GM19467 (cell line): ENCODE measurements around the gene FARP1.

Experiments
- ATAC-seq: cut with Tn5 transposase; IDR thresholded peaks from one replicate; pipeline ENCODE4 v1.9.1; 2021; ENCODE audit warnings: mild to moderate bottlenecking, moderate library complexity; ENCODE audit not compliant: unreplicated experiment

Gene FARP1

DNA sequence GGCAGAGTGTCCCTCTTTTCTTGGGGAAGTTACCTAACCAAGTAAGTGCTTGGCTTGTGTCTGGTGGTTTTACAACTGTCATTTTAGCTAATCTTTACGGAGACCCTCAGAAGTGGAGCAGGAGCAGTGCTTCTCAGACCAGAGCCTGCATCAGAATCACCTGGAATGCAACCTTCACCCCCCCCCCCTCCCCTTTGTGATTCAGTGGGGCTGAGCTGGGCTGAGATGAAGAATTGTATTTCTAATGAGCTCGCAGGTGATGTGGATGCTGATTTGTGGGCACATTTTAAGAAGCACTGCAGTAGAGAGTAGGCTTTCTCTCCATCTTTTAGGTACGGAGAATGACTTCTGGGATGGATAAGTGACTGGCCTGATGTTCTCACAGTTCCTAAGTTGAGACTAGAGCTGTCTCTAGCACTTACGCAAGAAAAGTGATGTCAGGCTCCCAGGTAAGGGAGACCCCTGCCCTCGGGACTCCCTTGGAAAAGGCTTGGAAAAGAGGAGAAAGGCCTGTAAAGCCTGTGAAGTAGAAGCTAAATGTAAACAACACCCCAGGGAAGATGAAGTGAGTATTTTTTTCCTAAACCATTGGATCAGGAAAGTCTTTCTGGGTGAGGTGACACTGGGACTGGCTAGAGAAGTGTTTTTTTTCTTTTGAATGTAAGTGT, 57.5 kb downstream of the FARP1 start:
- ATAC-seq = no peak

DNA sequence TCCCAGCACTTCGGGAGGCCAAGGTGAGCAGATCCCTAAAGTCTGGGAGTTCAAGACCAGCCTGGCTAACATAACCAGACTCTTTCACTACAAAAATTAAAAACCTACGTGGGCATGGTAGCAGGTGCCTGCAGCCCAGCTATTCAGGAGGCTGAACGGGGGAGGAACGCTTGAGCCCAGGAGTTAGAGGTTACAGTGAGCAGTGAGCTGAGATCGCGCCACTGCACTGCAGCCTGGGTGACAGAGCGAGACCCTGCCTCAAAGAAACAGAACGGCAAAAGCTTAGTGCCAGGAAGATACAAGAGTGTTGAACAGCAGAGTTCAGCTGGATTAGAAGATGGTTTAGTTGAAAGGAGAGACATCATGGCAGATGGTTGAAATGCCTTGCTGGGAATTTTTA, 58.3 kb downstream of the FARP1 start:
- no peak for ATAC-seq

DNA sequence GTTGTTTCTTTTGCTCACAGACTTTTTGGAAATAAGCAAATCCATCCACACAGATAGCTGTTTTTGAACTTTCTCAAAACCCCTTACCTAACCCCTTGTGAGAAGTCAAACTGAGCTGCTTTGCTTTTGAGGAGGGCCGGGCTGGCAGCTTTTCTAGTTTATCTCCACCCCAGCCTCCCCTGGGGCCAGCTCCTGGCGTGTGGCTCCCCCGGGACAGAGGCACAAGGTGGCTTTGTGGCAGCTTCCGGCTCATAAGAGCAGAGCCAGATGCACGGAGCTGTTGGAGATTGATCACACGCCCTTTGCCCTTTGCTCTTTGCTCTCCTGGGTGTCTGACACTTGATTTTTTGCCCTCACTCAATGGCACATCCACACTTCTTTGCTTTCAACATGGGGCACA, 59.1 kb downstream of the FARP1 start:
- ATAC-seq = no peak

DNA sequence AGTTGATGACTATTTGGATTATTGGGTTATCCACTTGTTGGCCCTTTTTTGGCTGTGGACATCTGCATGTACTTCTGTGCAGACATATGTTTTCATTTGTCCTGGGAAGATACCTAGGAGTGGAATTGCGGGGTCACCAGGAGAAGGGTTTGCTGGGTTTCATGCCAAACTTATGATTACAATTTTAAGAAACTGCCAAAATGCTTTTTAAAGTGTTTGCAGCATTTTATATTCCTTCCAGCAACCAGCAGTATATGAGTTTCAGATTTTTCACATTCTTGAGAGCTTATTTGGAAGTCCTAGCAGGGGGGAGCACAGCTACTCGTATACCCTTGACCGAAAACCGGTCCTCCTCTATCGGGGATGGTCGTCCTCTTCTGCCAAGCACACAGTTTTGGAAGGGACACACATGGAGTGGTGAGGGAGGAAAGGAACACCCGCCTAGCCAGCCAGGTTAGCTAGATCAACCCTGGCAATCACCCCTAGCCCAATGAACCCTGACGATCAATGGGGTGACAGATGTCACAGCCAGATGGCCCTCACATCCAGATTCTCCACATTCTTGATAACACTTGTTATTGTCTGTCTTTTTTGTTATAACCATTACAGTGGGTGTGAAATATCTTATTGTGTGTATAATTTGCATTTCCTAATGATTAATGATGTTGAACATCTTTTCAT, 60.9 kb downstream of the FARP1 start:
- no peak for ATAC-seq

DNA sequence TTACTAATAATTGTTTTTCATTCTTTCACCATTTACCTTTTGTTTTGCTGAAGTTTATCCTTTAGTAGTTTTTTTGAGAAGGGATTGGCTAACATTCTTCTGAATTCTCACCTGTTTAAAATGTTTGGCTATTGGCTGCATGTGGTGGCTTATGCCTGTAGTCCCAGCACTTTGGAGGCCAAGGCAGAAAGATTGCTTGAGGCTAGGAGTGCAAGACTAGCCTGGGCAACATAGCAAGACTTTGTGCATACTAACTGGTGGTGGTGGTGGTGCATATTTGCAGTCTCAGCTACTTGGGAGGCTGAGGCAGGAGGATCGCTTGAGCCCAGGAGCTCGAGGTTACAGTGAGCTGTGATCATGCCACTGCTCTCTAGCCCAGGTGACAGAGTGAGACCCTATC, 61.7 kb downstream of the FARP1 start:
- ATAC-seq = no peak

DNA sequence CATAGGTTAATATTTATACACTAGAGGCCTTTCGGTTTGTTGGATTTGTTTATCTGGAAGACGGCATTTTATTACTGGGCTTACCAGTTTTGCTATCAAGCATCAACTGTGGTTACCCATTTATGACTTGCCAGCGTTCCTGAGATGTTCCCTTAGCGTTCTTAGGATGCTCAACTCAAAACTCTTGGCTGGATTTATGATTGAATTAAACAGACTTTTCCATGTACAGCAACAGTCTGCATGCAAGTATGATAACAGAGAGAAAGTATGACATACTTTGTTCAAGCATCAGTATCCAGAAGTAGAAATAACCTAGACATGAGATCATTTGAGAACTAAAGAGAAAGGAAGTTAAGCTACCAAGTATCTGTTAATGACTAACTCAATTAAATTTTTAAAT, 64.1 kb downstream of the FARP1 start:
- no peak for ATAC-seq

DNA sequence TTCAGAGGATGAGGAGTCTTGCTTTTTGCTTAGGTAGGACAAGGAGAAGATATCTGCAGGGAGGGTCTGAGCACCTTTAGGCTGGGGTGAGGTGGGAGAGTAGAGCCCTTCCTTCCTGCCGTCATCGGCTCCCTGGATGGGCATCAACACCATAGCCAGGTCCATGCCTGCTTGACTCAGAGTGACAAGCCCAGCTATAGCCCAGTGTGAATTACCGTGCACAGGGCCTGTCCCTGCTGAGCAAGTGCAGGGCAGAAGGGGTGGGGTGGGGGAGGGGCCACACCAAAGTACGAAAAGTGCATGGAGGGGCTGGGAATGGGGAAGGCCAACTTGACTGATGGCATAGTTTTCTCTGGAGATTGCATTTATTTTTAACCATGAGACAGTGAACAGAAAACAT, 64.5 kb downstream of the FARP1 start:
- ATAC-seq = no peak

DNA sequence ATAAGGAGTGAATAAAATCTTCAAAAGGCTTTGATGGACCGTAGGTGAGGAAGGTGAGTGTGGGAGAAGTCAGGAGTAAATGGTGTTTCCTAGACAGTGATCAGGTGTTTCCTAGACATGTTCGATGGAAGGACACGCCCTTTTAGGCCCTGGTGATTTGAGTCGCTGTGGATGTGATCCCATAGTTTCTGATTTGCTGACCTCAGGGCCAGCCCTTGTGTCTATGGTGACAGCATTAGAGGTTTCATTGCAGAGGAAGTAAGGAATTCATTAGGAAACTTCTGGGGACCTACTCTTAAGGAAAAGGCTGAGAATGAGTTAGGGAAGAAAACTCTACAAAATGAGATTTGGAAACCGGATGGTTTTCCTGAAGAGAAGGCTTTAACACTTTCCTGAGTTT, 65.7 kb downstream of the FARP1 start:
- no peak for ATAC-seq

DNA sequence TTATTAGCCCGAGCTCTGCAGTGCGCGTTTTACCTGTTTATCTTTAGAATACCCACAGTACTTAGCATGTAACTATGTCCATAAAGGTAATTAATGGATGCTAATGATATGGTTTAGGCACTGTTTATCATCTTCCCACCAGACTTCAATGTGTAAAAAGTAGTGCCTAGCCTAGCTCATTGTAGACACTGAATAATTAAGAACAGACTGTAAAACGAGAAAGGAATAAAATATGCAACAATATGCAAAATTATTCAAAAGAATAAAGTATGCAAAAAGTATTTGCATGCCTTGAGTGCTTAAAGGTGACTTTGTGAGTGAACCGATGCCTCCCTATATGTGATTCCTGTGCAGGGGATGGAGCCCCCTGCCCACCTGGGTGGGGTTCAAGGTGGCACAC, 69.9 kb downstream of the FARP1 start:
- no peak for ATAC-seq

DNA sequence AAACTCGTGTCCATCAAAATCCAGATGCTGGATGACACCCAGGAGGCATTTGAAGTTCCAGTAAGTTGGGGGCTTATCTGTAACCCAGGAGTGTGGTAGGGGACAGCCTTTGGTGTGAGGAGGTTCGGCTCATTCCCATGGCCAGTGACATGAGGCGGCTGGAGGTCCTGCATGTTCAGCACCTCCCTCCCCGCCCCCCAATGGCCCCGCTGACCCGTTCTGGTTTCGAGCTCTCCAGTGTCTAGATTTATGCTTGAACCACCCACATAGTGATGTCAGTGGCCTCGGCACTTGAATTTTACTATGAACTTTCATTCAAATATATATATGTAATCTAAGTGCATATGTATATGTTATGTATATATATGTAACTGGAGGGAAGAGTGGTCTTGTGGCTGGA, 70.5 kb downstream of the FARP1 start:
- no peak for ATAC-seq

DNA sequence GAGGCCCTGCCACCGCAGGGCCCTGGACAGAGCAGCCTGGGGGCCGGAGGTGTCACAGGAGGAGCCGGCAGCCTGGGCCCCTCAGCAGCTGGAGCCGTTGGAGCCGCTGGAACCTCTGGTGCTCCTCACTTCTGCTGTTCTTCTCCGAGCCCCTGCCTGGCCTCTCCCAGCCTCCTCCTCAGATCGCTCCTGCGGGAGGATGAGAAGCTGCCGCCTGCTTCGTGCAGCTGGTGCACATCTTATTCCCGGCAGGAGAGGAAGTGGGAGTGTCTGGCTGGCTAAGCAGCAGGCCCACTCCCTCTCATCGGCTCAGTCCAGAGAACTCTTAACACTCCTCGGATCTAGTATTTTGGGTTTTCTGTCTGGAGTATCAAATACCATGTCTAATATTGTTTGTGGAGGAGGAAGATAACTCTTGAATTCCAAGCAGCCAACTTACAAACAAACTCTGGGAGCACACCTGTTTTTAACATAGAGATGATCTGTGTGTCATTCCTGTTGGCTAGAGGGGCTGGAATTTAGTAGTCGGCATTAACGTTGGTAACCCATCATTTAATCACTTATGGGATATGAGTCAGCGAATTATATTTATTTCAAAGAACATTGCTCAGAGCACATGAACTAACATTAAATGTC, 71.2 kb downstream of the FARP1 start:
- ATAC-seq = no peak

DNA sequence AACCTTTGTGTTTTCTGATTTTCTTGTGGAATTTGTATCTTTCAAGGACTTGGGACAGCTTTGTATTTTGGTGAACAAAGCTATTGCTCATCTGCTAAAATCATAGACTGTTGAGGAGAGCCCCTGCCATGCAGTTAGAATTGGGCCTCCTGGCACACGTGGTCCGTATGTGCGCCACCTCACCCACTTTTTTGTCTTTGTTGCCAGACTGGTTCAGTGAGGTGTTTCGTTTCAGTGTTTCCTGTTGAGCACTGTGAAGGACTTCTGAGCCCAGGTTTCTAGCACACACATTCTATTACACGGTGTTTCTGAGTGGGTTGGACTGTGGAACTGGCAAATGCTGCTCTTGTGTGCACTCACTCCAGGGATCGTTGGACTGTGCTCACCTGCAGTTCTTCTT, 71.8 kb downstream of the FARP1 start:
- ATAC-seq = no peak

DNA sequence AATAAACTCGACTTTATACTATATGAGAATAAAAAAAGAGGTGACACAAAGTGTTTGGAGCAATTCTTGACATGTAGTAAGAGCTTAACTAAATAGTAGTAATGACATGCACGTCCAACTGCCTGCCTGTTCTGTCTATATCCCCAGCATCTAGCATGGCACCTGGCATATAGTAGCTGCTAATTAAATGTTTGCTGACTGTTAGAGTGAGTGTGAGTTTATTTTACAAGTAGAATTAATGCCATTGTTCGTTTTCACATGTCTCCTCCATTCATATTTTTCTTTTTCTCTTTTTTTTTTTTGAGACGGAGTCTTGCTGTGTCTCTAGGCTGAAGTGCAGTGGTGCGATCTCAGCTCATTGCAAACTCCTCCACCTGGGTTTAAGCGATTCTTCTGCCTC, 72.6 kb downstream of the FARP1 start:
- no peak for ATAC-seq

DNA sequence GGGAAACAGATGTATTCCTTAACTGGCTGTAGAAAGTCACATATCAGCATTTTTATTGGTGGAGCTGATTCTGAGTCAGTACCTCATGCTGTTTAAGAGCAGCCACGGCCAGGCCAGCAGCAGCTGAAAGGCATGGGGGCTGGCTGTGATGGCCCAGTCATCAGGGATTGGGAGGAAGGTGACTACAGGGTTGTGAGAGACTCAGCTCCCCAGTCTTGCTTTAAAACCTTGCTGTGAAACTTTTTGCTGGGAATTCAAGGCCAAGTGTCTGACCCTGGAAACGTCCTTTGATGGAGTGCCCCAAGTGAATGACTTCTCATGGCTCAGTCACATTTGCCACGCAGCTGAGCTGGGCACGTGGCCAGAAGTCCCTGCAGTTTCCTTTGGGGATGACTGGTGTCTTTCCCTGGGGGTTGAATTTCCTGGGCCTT, 73.3 kb downstream of the FARP1 start:
- ATAC-seq = no peak

DNA sequence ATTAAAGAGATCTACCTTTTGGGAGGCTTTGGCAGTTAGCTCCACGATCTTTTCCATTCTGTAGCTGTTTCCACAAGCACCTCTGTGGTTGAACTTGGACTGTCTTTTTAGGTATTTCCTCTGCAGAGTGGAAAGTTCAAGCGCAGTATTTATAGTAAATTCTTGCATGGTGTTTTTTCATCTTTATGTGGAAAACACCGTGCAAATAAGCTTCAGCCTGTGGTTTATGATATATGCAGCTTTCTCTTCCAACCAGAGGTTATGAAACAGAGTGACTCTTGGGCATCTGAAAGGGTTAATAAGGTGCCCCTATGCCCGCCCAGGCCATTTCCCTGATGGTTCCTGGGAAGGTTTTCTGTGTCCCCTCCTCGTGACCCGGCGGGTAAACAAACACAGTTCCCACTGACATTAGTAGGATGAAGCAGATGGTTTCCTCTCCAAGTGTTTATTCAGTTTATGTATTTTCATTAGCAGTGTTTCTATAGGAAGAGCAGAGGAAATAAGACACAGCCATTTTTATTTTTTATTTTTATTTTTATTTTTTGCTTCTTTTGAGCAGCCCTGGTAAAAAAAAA, 73.9 kb downstream of the FARP1 start:
- ATAC-seq = no peak

DNA sequence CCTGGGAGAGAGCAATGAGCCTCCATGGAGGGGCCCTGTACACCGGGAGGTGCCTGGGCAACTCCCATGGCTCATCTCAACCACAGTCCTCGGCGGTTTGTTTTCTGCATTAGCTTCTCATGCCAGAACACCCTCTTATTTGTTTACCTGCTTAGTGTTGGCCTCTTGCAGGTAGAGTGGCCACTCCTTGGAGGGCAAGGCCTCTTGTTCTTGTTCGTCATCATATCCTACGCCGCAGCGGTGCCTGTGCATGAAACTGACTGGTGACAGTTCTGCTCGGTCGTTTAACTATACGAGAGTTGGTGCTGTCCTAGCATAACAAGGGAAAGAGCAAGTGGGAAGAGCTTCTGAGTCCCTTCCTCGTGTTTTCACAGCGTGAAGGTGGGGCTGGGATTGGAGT, 74.7 kb downstream of the FARP1 start:
- no peak for ATAC-seq

DNA sequence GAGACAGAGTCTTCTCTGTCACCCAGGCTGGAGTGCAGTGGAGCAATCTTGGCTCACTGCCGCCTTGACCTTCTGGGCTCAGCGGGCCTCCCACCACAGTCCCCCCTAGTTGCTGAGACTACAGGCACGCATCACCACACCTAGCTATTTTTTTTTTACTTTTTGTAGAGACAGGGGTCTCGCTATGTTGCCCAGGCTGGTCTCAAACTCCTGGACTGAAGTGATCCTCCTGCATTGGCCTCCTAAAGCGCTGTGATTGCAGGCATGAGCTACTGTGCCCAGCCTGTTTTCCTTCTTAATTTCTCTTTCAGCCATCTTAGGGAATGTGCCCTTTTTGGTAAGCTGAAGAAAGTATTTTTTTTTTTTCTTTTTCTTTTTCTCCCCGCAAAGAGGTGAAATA, 76.8 kb downstream of the FARP1 start:
- ATAC-seq = no peak

DNA sequence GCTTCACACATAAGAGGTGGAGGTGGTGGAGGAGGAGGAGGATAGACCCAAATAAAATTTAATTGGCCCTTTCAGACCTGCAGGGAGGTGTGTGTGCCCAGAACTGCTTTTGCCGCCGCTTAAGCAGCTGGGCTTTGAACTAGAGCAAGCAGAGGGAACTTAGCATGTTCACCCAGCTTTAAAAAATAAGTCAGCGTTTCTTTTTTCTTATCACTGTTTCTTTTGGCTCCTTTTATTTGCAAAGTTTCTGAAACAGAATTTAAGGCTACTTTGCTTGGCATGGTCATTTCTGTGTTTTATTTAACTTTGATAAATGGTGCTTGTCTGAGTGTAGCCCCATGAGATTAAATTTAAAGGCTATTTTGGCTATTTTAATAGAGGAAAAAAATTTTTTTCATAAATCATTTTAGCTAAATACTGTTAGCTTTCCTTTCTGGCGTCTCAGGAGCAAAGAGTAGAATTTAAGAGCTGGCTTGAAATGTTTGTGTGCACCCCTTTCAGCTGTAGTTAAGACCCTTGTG, 77.4 kb downstream of the FARP1 start:
- ATAC-seq = no peak

DNA sequence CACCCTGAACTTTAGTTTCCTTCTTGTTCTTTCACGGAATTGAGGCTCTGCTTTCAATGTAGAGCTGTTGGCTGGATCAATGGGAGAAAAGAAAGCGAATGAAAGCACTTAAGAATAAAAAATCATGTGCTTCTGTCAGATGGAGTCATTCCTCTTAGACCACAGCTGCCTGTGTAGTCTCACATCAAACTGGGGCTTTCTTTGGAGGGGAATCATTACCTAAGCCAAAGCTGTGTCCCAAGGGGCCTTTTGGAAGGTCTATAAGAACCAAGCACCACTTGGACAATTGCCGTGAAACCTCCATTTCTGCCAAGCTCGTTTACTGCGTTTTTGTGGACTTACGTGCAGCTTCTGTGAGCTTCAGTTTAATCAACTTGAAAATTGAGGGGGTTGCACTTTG, 78.3 kb downstream of the FARP1 start:
- no peak for ATAC-seq

DNA sequence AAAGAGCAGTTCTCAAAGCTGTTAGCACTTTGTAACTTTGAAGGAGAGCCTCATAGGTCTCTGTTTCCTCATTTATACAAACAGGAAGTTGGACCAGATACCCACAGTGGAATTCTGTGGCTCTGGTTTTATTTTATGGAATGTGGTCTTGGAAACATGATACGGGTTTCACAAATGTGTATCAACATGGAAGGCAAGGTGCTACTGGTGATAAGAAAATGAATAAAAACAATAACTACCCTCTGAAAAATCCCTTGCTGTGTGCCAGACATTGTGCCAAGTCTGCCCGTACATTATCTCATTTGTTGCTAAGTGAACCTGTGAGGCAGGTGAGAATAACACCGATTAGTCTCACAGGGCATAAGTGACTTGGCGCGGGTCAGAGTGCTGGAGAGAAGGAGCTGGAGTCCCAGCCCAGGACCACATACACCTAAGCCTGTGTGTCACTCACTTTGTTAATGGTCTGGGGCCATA, 79.2 kb downstream of the FARP1 start:
- ATAC-seq = no peak

DNA sequence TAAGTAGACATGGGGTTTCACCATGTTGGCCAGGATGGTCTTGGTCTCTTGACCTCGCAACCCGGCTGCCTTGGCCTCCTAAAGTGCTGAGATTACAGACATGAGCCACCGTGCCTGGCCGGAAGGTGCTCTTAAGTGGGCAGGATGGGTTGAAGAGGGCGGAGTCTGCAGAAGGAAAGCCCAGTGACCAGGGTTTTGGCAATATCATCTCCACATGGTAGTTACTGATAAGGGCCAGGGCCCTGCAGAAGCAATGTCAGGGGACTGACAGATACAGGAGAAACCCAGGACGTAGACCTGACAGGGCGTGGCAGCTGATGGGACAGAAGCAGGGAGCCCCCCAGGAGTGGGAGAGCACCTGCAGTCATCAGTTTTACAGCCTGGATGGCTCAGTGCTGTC, 79.9 kb downstream of the FARP1 start:
- ATAC-seq = no peak

DNA sequence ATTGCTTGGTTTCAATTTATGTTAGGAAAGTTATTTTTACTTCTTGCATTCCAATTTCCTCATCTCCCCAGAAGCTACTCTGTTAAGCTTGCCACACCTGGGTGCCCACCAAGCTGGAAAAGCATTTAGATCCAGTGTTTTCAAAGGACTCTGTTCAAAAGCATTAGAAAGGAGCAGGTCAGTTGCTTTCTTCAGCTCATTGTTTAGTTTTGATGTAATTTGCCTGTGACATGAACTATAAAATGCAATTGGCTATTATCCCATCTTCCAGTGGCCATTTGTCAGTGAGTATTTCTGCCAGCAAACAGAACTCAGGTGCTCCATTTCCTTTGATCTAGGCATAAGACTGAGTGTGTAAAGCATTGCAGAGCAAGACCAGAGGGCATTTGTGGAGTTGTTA, 80.8 kb downstream of the FARP1 start:
- ATAC-seq = no peak
